Superior temporal gyrus (tissue), 1 donor: ENCODE data around the gene STRN3.
"Not testable (repeated sequence)": the region's sequence is repeated elsewhere in the genome, so short reads cannot be mapped to it uniquely, and the experiment has no call there.

Experiments used
- DNase-seq: peaks from one replicate; pipeline ENCODE4 v3.0.0-alpha.2; 2016; ENCODE audit errors: extremely low spot score

The STRN3 gene

DNA sequence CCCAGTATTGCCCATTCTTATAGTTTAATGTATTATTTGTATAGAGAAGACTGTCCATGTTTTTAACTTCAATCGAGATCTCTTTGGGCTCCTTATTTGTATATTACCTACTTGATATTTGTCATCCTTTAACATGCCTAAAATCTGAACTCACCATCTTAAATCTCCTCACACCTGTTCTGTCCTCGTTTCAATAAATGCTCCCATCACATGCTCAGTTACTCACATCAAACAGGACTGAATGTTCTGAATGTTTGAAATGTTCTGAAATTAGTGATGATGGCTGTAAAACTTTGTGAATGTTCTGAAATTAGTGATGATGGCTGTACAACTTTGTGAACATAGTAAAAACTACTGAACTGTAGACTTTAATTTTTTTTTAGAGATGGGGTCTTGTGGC lies 117.4 kb downstream of the STRN3 start:
- DNase-seq = no peak

DNA sequence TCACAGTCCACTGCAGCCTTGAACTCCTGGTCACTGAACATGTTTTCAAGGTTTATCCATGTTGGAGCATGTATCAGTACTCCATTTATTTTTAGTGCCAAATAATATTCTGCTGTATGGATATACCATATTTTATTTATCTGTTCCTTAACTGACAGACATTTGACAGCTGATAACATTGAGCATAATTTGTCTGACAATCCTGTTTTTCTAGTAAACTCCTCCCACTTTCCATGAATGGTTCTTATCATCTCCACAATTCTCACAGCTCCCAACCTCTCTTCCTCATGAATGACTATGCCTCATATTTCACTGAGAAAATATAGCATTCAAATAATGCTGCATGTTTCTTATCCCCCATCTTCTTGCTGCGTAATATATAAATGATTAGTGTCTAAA lies 118.5 kb downstream of the STRN3 start:
- no peak for DNase-seq

DNA sequence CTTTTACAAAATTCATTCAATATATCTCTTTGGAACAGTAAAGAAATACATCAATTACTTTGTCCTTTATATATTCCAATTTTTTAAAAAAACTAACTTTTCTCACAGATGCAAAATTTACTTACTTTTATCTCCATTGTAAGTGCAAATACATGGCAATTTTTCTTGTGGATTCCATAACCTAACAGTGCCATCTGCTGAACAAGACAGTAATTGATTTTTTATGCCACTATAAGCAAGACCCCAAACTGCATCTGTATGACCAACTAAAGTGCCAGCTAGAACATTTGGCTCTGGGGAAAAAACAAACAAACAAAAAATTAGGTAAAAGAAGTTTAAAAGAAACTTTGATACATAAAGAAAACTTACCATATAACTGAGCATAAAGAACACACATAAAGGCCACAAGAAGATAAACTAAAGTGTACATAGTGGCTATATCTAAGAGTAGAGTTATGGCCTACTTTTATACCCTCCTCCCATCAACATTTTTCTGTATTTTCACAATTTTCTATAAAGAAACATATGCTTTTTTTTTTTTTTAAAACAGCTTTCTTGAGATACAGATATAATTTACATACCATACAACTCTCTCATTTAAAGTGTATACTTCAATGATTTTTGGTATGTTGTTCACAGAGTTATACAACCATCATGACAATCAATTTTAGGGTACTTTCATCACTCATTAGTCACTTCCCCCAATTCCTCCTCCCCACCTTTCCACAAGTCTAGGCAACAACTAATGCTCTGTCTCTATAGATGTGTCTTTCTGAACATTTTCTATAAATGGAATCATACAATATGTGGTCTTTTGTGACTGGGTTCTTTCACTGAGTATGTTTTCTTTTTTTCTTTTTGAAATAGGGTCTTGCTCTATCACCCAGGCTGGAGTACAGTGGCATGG lies 119.2 kb downstream of the STRN3 start:
- DNase-seq = peak; percentile 64

DNA sequence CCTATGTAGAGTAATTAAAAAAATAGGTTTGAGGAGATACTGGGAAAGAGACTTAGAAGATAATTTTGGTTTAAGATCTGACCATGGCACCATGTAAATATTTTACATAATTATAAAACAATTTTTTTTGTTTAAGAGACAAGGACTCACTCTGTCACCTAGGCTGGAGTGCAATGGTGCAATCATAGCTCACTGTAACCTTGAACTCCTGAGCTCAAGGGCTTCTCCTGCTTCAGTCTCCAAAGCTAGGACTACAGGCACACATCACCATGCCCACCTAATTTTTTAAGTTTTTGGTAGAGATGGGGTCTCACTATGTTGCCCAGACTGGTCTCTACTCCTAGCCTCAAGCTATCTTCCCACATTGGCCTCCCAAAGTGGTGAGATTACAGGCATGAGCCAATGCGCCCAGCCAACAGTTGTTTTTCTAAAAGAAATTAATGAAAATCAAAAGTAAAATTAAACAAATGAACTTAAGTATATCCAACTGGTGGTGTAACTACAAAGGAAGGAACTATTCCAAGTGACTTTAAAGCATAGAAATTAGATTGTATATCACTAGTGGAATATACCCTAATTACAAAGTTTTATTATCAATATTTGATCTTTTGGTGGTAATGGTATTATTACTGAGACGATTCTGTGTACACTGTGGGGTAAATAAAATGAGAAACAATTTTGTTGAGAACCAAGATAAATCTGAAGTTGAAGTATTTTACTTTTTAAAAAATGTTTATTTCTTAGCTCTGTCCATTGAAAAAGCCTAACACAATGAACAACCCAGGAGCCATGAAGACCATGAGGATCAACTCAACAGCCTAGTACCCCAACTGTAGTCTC lies 122.7 kb downstream of the STRN3 start:
- DNase-seq = no peak

DNA sequence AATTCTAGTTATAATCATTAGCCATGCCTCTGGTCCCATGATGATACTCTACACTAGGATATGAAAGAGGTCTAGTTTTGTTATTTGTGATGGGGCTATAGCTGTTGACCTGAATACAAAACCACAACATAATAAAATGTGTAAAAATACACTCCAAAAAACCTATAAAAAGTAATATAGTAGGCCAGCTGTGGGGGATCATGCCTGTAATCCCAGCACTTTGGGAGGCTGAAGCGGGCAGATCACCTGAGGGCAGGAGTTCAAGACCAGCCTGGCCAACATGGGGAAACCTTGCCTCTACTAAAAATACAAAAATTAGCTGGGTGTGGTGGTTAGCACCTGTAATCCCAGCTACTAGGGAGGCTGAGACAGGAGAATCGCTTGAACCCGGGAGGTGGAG lies 129.1 kb downstream of the STRN3 start:
- not testable (repeated sequence) for DNase-seq

DNA sequence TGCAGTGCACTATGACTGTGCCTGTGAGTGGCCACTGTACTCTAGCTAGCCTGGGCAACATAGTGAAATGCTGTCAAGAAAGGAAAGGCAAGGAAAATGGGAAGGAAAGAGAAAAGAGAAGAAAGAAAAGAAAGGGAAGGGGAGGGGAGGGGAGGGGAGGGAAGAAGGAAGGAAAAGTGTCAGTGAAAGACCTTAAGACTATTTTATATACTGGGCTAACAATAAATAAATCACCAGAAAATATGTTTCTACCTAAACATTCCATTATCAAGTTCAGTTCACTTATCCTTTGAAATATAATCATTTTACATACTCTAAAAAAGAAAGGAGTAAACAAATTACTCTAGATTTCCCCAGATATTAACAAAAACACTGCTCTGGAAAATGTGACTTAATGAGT lies 129.7 kb downstream of the STRN3 start:
- no peak for DNase-seq

DNA sequence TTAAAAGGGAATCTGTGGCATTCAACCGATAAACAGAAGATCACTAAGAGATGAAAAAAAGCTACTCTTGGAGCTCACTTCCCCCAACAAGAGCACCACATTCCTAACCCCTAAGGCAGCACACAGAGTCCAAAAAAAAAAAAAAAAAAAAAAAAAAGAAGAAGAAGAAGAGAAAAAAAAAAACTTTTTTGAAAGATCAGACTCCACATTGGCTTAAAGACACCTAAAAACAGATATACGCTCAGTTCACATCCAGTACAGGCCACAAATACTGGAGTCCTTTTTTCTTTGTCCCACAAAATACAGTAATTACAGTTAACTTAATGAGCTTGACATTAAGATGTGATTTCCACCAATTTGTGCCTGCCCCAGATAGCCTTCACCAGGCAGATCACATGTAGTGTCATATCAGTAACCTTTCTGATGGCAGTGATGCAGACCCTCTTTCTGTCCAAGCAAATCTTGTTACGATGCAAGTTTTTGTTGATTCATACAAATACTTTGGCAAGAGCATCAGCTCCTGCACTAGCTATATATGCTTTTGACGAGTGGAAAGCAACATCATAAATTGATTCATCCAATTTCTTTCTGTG lies 131.2 kb downstream of the STRN3 start:
- DNase-seq = no peak

DNA sequence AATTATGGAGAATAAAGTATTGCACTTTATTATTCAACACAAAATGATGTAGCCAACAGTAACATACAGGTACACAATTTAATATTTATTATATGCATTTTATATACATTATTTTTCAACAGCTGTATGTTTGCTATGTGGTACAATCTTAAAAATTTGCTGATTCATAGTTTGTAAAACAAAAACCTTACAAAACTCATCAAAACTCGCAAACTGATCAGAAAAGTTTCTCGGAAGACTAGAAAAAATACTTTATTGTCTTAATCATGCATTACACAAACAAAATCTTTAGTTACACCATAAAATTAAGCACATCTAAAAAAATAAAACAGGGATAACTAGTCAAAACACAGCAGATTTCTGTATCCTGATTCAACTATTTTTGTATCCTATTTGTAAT lies 132.4 kb downstream of the STRN3 start:
- DNase-seq = no peak

DNA sequence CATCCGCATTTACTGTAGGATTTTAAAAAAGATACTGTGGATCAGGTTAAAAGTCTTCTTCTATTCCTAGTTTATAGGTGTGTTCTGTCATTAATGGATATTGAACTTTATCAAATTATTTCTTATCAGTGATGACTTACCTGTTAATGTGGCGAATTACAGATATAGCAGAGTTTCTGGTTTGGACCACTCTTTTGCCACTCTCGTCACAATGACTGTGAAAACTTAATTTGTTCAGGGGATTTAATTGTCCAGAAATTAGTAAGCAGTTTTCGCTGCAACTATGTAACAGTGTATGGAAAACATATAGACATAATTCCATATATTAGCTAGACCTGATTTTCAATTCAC lies 137.0 kb downstream of the STRN3 start:
- no peak for DNase-seq

DNA sequence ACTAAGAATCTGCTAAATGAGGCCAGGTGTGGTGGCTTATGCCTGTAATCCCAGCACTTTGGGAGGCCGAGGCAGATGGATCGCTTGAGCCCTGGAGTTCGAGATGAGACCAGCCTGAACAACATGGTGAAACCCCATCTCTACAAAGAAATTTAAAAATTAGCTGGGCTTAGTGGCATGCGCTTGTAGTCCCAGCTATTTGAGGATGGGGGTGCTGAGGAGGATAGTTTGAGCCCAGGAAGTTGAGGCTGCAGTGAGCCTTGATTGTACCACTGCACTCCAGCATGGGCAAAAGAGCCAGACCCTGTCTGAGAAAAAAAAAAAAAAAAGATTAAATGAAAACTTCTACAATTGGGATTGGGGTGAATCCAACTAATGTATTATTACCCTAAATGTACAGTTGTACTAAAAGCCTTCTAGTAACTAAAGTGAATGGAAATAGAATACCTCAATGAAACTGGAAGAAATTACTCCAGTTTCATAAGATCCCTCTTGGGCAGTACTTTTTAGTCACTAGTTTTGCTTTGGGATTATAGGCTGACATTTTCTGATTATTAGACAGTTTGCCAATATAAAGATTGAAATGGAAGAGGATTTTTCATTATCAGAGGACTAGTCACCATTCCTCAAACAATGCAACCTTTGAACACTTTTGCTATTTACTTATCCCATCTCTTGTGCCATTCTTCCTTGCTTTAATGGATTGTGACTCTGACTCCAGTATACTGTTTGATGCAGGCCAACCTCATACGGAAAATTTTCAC lies 137.5 kb downstream of the STRN3 start:
- no peak for DNase-seq

DNA sequence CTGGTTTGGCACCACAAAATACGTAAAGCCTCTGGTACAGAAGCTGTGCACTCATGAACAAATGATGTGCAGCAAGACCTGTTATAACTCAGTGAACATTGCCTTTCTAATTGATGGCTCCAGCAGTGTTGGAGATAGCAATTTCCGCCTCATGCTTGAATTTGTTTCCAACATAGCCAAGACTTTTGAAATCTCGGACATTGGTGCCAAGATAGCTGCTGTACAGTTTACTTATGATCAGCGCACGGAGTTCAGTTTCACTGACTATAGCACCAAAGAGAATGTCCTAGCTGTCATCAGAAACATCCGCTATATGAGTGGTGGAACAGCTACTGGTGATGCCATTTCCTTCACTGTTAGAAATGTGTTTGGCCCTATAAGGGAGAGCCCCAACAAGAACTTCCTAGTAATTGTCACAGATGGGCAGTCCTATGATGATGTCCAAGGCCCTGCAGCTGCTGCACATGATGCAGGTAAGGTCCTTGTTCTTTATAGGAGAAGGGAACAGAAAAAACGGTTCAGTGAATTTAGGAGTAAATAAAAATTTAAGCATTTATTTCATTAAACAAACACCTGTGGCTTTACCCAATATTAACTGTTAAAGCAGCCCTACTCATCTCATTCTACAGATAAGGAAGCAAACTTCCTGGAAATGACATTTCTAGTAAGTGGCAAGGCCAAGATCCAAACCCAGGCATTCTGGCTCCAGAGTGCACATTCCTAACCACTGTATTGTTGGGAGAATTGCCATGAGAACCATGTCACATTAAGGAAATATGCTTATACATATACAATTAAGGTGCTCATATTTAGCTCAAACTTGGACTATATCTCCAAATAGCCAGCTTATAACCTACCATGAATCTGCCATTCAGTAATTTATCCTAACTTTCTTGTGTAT lies 140.1 kb downstream of the STRN3 start:
- DNase-seq = no peak

DNA sequence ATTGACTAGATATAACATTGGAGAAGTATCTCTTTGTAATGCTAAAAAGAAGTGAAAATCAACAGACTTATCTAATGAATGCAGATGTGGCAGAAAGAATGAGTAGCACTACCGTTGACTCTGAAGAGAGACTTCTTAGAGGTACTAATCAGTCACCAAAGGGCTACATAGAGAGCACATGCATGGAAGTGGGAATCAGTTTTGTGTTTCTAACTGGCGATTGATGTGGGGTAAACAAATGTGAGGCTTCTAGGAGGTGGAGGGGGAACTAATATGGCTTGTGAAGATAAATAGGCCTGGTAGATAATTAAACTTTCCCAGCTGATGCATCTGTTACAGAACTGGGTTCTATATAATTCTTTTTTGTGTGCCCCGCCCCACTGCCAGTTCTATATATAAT lies 141.3 kb downstream of the STRN3 start:
- DNase-seq = no peak

DNA sequence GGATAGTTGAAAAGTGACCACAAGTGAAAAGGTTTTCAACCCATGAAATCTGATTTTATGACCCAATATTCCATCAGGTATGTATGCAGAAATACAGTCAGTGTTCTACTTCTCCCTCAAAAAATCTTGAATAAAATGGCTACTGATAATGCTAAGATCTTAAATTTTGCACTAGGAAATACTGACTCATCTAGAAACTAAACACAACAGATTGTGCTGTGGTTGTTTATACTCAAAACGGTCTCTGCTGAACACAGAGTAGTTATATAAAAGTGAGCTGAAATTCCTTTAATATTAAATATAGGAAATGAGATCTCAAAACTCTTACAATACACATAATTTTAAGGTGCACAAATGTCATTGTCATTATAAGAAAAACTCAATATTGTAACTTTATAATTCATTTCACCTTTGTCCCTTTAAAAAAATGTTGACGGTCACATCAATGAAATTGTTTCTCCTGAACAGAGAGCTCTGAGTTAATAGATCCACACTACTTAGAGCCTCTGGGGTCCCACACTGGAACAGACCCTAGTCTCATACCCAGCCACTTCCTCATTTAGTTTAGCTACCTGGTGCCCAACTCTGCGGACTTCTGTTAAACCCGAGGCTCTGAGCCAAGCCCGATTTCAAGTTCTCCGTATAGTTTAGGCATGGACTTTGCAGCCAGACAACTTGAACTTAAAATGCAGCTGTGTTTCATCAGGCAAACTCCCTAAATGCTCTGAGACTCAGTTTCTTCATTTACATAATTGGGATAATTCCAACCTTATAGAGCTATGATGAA lies 142.5 kb downstream of the STRN3 start:
- DNase-seq = no peak

DNA sequence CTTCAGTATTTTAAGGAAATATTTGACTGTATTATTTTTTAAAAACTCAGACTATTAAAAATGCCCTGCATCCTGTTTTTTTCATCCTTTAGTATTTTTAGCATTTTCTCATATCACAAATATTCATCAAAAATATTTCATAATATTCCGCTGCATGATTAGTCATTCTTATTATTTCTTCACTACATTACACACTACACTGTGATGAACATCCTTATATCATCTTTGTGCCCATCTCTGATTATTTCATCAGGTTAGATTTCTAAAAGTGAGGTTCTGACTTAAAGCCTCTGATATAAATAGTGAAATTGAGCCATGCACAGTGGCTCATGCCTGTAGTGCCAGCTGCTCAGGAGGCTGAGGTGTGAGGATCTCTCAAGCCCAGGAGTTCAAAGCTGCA lies 143.7 kb downstream of the STRN3 start:
- DNase-seq = no peak

DNA sequence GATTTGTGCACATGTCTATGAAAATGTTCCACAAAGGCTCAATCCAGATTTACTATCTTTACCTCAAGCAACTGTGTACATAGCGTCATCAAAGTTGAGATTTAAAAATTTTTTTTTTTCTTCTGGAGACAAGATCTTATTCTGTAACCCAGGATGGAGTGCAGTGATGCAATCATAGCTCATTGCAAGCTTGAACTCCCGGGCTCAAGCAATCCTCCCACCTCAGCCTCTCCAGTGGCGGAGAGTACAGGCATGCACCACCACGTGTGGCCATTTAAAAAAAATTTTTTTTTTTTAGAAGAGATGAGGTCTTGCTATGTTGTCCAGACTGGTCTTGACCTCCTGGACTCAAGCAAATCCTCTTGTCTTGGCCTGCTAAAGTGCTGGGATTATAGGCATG lies 149.5 kb downstream of the STRN3 start:
- no peak for DNase-seq

DNA sequence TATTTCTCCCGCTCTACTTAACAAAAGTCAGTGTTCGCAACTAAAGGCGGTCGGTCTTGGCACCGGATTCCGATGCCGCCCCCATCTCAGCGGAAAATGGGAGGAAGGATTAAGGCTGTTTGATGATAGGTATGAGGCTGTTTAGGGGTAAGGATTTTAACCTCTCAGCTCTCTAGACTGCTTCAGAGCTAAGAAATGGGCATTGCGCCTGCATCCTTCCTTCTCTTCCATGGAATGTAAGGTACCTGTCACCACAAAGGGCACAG lies 150.5 kb downstream of the STRN3 start:
- no peak for DNase-seq

DNA sequence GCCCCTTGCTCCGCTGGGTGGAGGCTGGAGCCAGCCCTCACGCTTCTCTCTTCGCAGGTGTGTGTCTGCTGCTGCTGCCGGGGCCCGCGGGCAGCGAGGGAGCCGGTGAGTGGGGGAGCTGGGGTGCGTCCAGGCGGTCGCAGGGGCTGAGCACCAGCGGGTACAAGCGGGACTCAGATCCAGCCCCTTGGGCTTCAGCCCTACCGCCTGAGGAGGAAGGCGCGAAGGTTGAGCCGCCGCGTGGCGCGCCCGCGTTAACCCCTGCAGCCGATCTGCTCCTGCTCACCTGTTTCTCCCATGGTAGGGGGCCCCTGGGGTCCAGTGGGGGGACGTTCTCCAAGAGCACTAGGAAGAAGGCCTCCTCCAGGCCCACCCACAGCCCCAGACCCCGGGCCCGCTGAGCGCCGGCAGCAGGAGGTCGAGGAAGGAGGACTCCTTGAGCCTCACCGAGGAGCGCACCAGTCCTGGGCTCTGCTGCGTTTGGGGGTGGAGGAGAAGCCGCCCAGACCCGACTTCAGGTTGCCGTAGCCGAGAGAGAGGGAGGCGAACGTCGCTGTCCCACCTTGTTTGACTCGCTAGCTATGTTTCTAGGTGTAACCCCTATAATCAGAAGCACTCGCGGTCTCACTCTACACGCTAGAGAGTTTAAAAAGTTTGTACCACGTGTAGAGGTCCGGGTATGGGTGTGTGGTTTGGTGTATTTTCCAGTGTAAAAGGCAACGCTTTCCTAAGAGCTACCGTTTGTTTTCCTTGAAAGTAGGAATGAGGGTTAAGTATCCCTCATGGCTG lies 151.0 kb downstream of the STRN3 start:
- DNase-seq = no peak

DNA sequence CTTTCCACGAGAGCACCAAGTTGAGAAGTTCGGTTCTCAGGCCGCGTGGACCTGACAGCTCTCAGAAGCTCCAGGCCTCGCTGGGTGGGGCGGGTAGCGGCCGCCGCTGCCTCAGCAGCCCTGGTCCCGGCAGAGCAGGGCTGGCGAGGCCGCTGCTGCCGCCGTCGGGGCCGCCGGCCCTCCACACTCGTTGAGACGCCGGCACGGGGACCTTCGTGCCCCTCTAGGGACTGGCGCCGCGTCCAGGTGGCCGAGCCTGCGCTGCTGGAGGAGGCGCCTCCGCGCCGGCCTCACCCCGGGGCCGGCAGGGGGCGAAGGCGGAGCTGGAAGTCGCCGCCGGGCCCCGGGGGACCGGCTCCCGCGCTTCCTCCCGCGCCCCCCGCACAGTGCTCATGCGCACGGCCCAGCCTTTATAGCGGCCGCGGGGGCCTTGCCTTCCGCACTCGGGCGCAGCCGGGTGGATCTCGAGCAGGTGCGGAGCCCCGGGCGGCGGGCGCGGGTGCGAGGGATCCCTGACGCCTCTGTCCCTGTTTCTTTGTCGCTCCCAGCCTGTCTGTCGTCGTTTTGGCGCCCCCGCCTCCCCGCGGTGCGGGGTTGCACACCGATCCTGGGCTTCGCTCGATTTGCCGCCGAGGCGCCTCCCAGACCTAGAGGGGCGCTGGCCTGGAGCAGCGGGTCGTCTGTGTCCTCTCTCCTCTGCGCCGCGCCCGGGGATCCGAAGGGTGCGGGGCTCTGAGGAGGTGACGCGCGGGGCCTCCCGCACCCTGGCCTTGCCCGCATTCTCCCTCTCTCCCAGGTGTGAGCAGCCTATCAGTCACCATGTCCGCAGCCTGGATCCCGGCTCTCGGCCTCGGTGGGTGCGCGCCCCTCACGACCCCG lies 151.8 kb downstream of the STRN3 start, which contains the start of gene COCH:
TSS of gene COCH (plus strand) at position 440 of the 879 bp plus-strand sequence. CDS start at position 820, 380 bp downstream.
- no peak for DNase-seq
